ENCODE data around the gene TRAF3IP1. TPM values are rescaled to one million over a fixed set of nuclear protein-coding genes. Genes with fewer than 3 reads are reported as not detected.

The TRAF3IP1 gene
- total RNA-seq, 4 donors from 2014 or later: 1.1 to 14.1 (median 10.4) TPM

- 85 to 93% methylated on average over 3 to 10 of the region's 10 CpGs for WGBS, 2 donors (ENCODE audit: low coverage in 1 of 2)
- in situ Hi-C loops (cut with MboI; ENCODE audit: low pct_ligation_motif_present in 1 of 4, low pct_unique_long_range_greater_than_20kb in 1 of 4, low sequenced_read_pairs in 3 of 4): no loop called here
- no peak for TF ChIP-seq POLR2A (IDR thresholded peaks at IDR 0.05)
- no peak for TF ChIP-seq POLR2AphosphoS5 (IDR thresholded peaks at IDR 0.05)
- TF ChIP-seq EP300 (IDR thresholded peaks at IDR 0.05; ENCODE audit: low read depth): no peak
Observed at GRCh38 chr2:238344517-238344916, 24.2 kb downstream of the TRAF3IP1 start.

GRCh38 chr2:238345297-238345968, 25.1 kb downstream of the TRAF3IP1 start:
- no peak overlapping the region for H3K27ac ChIP-seq
- H3K4me3 ChIP-seq: no peak overlapping the region
- no peaks in the 10 kb centered on the region for H3K4me1 ChIP-seq
- in situ Hi-C loops (cut with MboI; ENCODE audit: low pct_ligation_motif_present in 1 of 4, low pct_unique_long_range_greater_than_20kb in 1 of 4, low sequenced_read_pairs in 3 of 4): no loop called here
- H3K27me3 ChIP-seq: no peaks in the 10 kb centered on the region
- TF ChIP-seq POLR2AphosphoS5 (IDR thresholded peaks at IDR 0.05) (no peak), EP300 (IDR thresholded peaks at IDR 0.05; ENCODE audit: low read depth) (no peak), POLR2A (IDR thresholded peaks at IDR 0.05) (no peak)
- TF ChIP-seq, protein P1, sequence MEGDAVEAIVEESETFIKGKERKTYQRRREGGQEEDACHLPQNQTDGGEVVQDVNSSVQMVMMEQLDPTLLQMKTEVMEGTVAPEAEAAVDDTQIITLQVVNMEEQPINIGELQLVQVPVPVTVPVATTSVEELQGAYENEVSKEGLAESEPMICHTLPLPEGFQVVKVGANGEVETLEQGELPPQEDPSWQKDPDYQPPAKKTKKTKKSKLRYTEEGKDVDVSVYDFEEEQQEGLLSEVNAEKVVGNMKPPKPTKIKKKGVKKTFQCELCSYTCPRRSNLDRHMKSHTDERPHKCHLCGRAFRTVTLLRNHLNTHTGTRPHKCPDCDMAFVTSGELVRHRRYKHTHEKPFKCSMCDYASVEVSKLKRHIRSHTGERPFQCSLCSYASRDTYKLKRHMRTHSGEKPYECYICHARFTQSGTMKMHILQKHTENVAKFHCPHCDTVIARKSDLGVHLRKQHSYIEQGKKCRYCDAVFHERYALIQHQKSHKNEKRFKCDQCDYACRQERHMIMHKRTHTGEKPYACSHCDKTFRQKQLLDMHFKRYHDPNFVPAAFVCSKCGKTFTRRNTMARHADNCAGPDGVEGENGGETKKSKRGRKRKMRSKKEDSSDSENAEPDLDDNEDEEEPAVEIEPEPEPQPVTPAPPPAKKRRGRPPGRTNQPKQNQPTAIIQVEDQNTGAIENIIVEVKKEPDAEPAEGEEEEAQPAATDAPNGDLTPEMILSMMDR (IDR thresholded peaks at IDR 0.05): no peak
- DNase-seq: no peak
- intact Hi-C loops (cut with DNase I; ENCODE audit: low total_unique reads): no loop called here
- no peaks in the 10 kb centered on the region for H3K9me3 ChIP-seq
- 92 to 95% methylated on average over 5 to 16 of the region's 16 CpGs for WGBS, 2 donors (ENCODE audit: low coverage in 1 of 2)
- peaks cover 0 to 8% (median 0%) of the 10 kb centered on the region in 4 donors for H3K36me3 ChIP-seq

More at GRCh38 chr2:238344517-238344916, 24.2 kb downstream of the TRAF3IP1 start:
- DNase-seq: no peak
- Histone ChIP-seq H3K4me1 (peaks cover 0 to 6% (median 0%) of the 10 kb centered on the region in 4 donors), H3K27ac (no peak overlapping the region), H3K36me3 (peaks cover 0 to 8% (median 0%) of the 10 kb centered on the region in 4 donors), H3K4me3 (no peak overlapping the region), H3K9me3 (no peaks in the 10 kb centered on the region), H3K27me3 (no peaks in the 10 kb centered on the region)
- intact Hi-C loops (cut with DNase I; ENCODE audit: low total_unique reads): no loop called here

DNA sequence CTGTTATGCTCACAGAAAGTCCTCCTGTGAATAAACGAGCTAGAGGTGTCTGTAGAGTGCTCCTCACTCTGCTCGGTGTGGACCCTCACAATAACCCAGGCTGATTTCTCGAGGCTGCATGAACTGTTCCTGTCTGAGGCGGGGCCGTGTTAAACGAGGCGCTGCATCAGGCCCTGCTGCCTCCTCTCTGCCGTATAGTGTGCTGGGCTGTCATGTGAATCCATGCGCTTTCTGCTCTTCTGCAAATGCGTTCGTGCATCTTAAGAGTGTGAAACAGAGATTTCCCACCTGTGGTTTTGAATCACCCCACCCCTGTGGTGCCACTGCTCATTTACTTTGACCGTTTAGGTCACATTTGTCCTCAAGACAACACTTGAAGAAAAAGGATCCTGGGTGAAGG, 26.2 kb downstream of the TRAF3IP1 start:
- no peaks in the 10 kb centered on the region for H3K4me1 ChIP-seq
- no peak for TF ChIP-seq POLR2AphosphoS5 (IDR thresholded peaks at IDR 0.05)
- no peak overlapping the region for H3K27ac ChIP-seq
- in situ Hi-C loops (cut with MboI; ENCODE audit: low pct_ligation_motif_present in 1 of 4, low pct_unique_long_range_greater_than_20kb in 1 of 4, low sequenced_read_pairs in 3 of 4): no loop called here
- H3K27me3 ChIP-seq: no peaks in the 10 kb centered on the region
- H3K9me3 ChIP-seq: no peaks in the 10 kb centered on the region
- WGBS, 2 donors (ENCODE audit: low coverage in 1 of 2): 82% methylated on average over 12 of the region's 12 CpGs; no CpG with 5 or more reads in 1 of the 2 donors
- DNase-seq: no peak
- H3K4me3 ChIP-seq: no peak overlapping the region
- peaks cover 0 to 8% (median 0%) of the 10 kb centered on the region in 4 donors for H3K36me3 ChIP-seq
- intact Hi-C loops (cut with DNase I; ENCODE audit: low total_unique reads): no loop called here

- in situ Hi-C loops (cut with MboI; ENCODE audit: low pct_ligation_motif_present in 1 of 4, low pct_unique_long_range_greater_than_20kb in 1 of 4, low sequenced_read_pairs in 3 of 4): loop anchor here in 3 of 4 donors (25.0 kb wide), 2 partner anchors 437 to 587 kb away; no protein-coding TSS in a partner anchor
- 83 to 92% methylated on average over 9 to 18 of the region's 18 CpGs for WGBS, 2 donors (ENCODE audit: low coverage in 1 of 2)
- H3K36me3 ChIP-seq: peaks cover 0 to 8% (median 0%) of the 10 kb centered on the region in 4 donors
Observed at GRCh38 chr2:238350150-238350897, 30.0 kb downstream of the TRAF3IP1 start.

DNA sequence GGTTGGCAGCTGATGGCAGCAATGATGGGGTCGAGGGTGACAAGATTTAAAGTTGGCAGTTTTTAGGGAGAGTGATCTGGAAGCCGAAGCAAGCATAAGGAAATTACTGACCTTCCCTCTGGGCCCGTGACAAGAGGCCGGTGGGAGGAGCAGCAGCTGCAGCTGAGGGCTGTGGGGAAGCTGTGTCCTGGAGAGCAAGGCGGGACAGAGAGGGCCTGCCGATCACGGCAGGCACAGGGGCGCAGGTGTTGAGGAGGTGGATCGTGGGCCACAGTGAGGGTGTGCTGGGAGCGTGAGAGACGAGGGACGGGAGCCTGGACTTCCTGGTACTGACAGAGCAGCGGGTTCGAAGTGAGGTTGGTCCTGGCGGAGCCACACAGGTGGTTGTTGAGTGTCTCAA, 31.0 kb downstream of the TRAF3IP1 start:
- no peaks in the 10 kb centered on the region for H3K4me1 ChIP-seq
- no peaks in the 10 kb centered on the region for H3K27me3 ChIP-seq
- intact Hi-C loops (cut with DNase I; ENCODE audit: low total_unique reads): loop anchor here (10.0 kb wide), 1 partner anchor 433 kb away; no protein-coding TSS in a partner anchor
- TF ChIP-seq, protein P1 (IDR thresholded peaks at IDR 0.05): no peak
- TF ChIP-seq POLR2A (IDR thresholded peaks at IDR 0.05): no peak
- TF ChIP-seq EP300 (IDR thresholded peaks at IDR 0.05; ENCODE audit: low read depth): no peak
- TF ChIP-seq POLR2AphosphoS5 (IDR thresholded peaks at IDR 0.05): no peak
- in situ Hi-C loops (cut with MboI; ENCODE audit: low pct_ligation_motif_present in 1 of 4, low pct_unique_long_range_greater_than_20kb in 1 of 4, low sequenced_read_pairs in 3 of 4): loop anchor here in 3 of 4 donors (25.0 kb wide), 2 partner anchors 436 to 586 kb away; no protein-coding TSS in a partner anchor
- H3K9me3 ChIP-seq: no peaks in the 10 kb centered on the region
- peaks cover 0 to 8% (median 0%) of the 10 kb centered on the region in 4 donors for H3K36me3 ChIP-seq
- H3K27ac ChIP-seq: no peak overlapping the region
- DNase-seq: no peak
- 91 to 100% methylated on average over 6 to 15 of the region's 15 CpGs for WGBS, 2 donors (ENCODE audit: low coverage in 1 of 2)
- H3K4me3 ChIP-seq: no peak overlapping the region

More at GRCh38 chr2:238350150-238350897, 30.0 kb downstream of the TRAF3IP1 start:
- no peak for DNase-seq
- intact Hi-C loops (cut with DNase I; ENCODE audit: low total_unique reads): loop anchor here (10.0 kb wide), 1 partner anchor 434 kb away; no protein-coding TSS in a partner anchor
- no peaks in the 10 kb centered on the region for H3K27me3 ChIP-seq
- no peak overlapping the region for H3K27ac ChIP-seq
- TF ChIP-seq POLR2A (IDR thresholded peaks at IDR 0.05) (no peak), EP300 (IDR thresholded peaks at IDR 0.05; ENCODE audit: low read depth) (no peak)
- H3K4me1 ChIP-seq: no peaks in the 10 kb centered on the region
- H3K9me3 ChIP-seq: no peaks in the 10 kb centered on the region
- no peak overlapping the region for H3K4me3 ChIP-seq
